Measurements from ENCODE around the gene KLF7. TPM values are rescaled to one million over a fixed set of nuclear protein-coding genes. Genes with fewer than 3 reads are reported as not detected.

The KLF7 gene
- total and polyA plus RNA-seq, 9 donors, result 9.5 to 68.1 (median 31.8) TPM

DNA sequence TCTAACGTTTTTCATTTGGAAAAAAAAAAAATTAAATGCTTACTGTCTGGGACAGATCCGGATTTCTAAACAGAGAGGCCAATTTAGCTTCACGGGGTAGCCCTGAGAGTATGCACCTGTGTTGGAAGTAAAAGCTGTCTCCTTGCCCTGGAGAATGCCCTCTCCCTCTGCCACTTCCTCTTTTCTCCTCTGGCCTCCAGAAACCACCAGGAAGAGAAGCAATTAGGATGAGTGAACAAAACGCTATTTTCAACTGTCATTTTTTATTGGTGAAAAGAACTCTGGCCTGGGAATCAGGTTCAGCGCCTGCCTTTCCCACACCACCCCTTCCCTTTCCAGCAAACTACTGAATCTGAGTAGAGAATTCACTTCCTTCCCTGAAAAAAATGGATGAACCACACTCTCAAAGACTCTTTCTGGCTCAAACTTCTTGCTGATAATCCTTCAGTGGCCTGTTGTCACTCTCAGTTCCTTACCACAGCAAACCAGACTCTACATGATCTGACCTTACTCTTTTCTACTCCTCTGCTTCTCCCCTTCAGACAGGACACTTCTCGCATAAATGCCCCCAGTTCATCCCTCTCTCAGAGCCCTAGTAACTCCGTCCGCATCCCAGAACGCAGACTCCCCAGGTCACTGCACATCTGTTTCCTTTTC, 29.8 kb downstream of the KLF7 start:
- Histone ChIP-seq H3K27ac (no peak overlapping the region), H3K9me3 (no peaks in the 10 kb centered on the region), H3K36me3 (no peaks in the 10 kb centered on the region), H3K27me3 (no peaks in the 10 kb centered on the region), H3K4me1 (ENCODE audit: insufficient read depth) (peaks cover 26% of the 10 kb centered on the region), H3K4me3 (no peak overlapping the region)
- TF ChIP-seq, protein P1, sequence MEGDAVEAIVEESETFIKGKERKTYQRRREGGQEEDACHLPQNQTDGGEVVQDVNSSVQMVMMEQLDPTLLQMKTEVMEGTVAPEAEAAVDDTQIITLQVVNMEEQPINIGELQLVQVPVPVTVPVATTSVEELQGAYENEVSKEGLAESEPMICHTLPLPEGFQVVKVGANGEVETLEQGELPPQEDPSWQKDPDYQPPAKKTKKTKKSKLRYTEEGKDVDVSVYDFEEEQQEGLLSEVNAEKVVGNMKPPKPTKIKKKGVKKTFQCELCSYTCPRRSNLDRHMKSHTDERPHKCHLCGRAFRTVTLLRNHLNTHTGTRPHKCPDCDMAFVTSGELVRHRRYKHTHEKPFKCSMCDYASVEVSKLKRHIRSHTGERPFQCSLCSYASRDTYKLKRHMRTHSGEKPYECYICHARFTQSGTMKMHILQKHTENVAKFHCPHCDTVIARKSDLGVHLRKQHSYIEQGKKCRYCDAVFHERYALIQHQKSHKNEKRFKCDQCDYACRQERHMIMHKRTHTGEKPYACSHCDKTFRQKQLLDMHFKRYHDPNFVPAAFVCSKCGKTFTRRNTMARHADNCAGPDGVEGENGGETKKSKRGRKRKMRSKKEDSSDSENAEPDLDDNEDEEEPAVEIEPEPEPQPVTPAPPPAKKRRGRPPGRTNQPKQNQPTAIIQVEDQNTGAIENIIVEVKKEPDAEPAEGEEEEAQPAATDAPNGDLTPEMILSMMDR (IDR thresholded peaks at IDR 0.05), result no peak
- TF ChIP-seq POLR2A (IDR thresholded peaks at IDR 0.05) (no peak), EP300 (IDR thresholded peaks at IDR 0.05) (no peak)
- 77 to 82% (median 79%) methylated on average over 9 of the region's 9 CpGs for WGBS, 3 donors
- no peak for DNase-seq
- intact Hi-C loops (cut with DNase I), result no loop called here

DNA sequence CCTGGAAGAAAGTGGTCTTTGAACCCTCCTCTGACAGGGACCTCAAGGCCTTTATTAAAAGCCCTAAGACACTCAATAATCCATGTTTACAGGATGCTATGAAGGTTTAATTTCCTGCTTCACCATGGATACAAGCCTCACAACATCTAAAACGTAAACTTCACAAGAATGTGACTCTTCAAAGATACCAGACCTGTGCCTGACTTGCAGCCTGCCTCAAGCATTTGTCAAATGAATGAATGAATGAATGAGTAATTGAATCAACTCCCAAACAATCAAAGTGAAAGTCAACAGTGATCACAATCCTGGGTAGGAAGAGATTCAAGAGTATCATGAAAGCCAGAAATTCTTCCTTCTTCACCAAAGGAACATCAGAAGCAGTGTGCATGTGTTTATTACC, 30.4 kb downstream of the KLF7 start:
- no peaks in the 10 kb centered on the region for H3K9me3 ChIP-seq
- no peaks in the 10 kb centered on the region for H3K27me3 ChIP-seq
- no peak overlapping the region for H3K27ac ChIP-seq
- DNase-seq, result no peak
- H3K4me3 ChIP-seq, result no peak overlapping the region
- 45 to 61% (median 47%) methylated on average over 1 of the region's 1 CpG for WGBS, 3 donors
- peaks cover 26% of the 10 kb centered on the region for H3K4me1 ChIP-seq (ENCODE audit: insufficient read depth)
- intact Hi-C loops (cut with DNase I), result no loop called here
- no peaks in the 10 kb centered on the region for H3K36me3 ChIP-seq
- TF ChIP-seq EP300 (IDR thresholded peaks at IDR 0.05), result no peak

DNA sequence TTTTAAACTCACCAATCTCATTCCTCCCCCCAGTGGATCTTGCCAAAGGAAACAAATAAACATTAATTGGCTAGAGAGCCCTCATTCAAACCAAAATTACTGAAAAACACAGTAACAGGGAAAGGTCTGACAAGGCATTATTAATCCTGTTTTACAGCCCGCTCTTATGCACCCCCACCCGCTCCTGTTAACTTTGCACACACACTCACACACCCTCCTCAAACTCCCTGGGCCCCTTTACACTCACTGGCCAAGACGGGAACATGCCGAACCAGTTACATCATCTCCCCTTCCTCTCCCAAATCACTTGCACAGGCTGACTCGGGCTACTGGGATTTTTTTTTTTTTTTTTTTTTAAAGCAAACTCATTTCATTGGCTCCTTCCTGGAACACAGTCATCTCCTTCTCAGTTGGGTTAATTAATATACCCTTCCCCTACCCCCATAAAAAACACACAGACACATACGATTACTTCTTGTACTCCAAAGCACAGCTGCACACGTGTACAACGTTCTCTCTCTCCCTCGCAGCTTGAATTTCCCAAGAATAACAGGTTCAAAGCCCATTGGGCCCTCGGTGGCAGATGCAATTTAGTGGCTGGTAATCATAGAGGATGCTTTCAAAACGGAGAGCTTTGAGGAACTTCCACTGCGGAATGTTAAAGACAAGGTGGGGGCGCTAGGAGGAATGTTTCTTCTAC, 31.8 kb downstream of the KLF7 start:
- H3K4me3 ChIP-seq, result no peak overlapping the region
- H3K4me1 ChIP-seq (ENCODE audit: insufficient read depth), result peaks cover 26% of the 10 kb centered on the region
- no peaks in the 10 kb centered on the region for H3K27me3 ChIP-seq
- no peaks in the 10 kb centered on the region for H3K9me3 ChIP-seq
- TF ChIP-seq, protein P1 (IDR thresholded peaks at IDR 0.05), result no peak
- peak; percentile 7 for TF ChIP-seq EP300 (IDR thresholded peaks at IDR 0.05)
- 26 to 28% (median 27%) methylated on average over 13 of the region's 13 CpGs for WGBS, 3 donors
- DNase-seq, result peak; percentile 72 to 90 (median 79)
- H3K36me3 ChIP-seq, result no peaks in the 10 kb centered on the region
- intact Hi-C loops (cut with DNase I), result loop anchor here in 1 of 4 donors (5.0 kb wide), 1 partner anchor 33 kb away; the partner anchor contains the start of gene KLF7
- peak overlapping the region in 1 of 2 donors; percentile 0 for H3K27ac ChIP-seq

DNA sequence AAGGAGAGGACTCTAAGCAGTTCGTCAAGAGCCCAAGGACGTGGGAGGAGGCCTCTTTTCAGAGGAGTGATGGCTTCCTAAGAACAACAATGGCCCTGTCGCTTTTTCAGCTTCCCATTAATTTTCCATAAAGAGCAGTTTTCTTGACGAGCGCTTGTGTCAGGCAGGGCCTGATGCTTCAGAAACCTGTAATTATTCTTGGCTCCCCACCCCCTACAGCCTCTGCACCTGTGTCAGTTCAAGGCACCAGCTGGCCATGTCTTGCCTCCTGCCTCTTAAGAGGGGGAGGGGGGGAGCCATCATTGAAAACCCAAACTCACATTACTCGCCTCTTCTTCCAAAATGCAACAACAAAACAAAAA, 32.3 kb downstream of the KLF7 start:
- Histone ChIP-seq H3K4me3 (no peak overlapping the region), H3K27me3 (no peaks in the 10 kb centered on the region), H3K36me3 (no peaks in the 10 kb centered on the region), H3K27ac (peak overlapping the region in 1 of 2 donors; percentile 0), H3K4me1 (ENCODE audit: insufficient read depth) (peaks cover 22% of the 10 kb centered on the region), H3K9me3 (no peaks in the 10 kb centered on the region)
- intact Hi-C loops (cut with DNase I), result loop anchor here in 1 of 4 donors (5.0 kb wide), 1 partner anchor 34 kb away; the partner anchor contains the start of gene KLF7
- 40 to 54% (median 43%) methylated on average over 6 of the region's 6 CpGs for WGBS, 3 donors
- DNase-seq, result peak in 3 of 5 donors; percentile 27 to 43 (median 32)
- TF ChIP-seq POLR2A (IDR thresholded peaks at IDR 0.05), result no peak
- TF ChIP-seq EP300 (IDR thresholded peaks at IDR 0.05), result no peak
- TF ChIP-seq, protein P1 (IDR thresholded peaks at IDR 0.05), result no peak

DNA sequence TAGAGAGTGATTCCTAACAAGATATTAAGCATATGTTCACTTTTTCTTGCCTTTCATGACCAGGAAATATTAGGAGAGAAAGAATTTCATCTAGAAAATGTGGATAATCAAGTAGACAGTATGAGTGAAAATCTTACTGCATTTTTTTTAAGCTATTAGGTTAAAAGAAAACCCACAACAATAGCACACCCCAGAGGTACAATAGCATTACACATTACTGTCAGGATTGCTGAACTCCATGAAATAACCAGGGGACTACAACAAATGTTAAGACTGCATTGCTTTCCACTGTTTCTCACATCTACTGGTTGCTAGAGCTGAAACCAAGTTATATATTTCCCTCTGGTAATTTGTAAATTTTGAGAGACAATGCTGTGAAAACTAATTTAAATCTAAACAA, 33.7 kb downstream of the KLF7 start:
- TF ChIP-seq, protein P1 (IDR thresholded peaks at IDR 0.05), result no peak
- H3K27me3 ChIP-seq, result no peaks in the 10 kb centered on the region
- H3K4me1 ChIP-seq (ENCODE audit: insufficient read depth), result peaks cover 18% of the 10 kb centered on the region
- H3K4me3 ChIP-seq, result no peak overlapping the region
- intact Hi-C loops (cut with DNase I), result loop anchor here in 1 of 4 donors (5.0 kb wide), 1 partner anchor 35 kb away; the partner anchor contains the start of gene KLF7
- no peak overlapping the region for H3K27ac ChIP-seq
- H3K9me3 ChIP-seq, result no peaks in the 10 kb centered on the region
- DNase-seq, result no peak
- no peaks in the 10 kb centered on the region for H3K36me3 ChIP-seq
